Sigmoid colon (tissue), 4 donors: ENCODE data around the gene PEX14.

Source experiments
- POLR2A ChIP-seq, 2 donors: fragments of 450-650 bp; IDR thresholded peaks; one replicate each; pipeline ENCODE4 v1.6.1; 2016; ENCODE audit warnings: antibody characterized with exemption in 2 of 2, mild to moderate bottlenecking in 2 of 2, moderate library complexity in 2 of 2
- POLR2AphosphoS5 ChIP-seq, 4 donors: sonication (generic); formaldehyde crosslinking; IDR thresholded peaks; one replicate each; pipeline ENCODE4 v1.6.1; 2017; ENCODE audit warnings: antibody characterized with exemption in 4 of 4
- TF ChIP-seq, protein P1 (sequence below), 4 experiments: fragments of 450-650 bp in 3 of 4; fragments of 200-600 bp in 1 of 4; IDR thresholded peaks; one replicate each; pipeline ENCODE4 v1.5.1; 2016 to 2019; ENCODE audit warnings: antibody characterized with exemption in 4 of 4, mild to moderate bottlenecking in 3 of 4, moderate library complexity in 2 of 4

DNA sequence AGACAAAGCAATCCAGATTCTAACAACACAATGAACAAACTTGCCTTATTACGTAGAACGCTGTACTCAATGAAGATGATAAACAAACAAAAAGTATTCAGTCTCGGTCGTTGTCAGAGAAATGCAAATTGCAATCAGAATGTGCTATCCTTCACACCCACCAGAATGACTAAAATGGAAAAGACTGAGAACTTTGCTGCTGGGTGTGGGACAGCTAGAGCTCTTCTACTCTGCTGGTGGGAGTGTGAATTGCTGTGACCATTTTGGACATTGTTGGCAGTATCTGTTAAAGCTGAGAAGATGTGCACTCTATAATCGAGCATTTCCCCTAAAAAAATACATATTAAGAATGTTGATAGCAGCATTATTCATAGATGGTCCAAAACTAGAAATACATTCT lies 111.4 kb downstream of the PEX14 start:
- TF ChIP-seq, protein P1, sequence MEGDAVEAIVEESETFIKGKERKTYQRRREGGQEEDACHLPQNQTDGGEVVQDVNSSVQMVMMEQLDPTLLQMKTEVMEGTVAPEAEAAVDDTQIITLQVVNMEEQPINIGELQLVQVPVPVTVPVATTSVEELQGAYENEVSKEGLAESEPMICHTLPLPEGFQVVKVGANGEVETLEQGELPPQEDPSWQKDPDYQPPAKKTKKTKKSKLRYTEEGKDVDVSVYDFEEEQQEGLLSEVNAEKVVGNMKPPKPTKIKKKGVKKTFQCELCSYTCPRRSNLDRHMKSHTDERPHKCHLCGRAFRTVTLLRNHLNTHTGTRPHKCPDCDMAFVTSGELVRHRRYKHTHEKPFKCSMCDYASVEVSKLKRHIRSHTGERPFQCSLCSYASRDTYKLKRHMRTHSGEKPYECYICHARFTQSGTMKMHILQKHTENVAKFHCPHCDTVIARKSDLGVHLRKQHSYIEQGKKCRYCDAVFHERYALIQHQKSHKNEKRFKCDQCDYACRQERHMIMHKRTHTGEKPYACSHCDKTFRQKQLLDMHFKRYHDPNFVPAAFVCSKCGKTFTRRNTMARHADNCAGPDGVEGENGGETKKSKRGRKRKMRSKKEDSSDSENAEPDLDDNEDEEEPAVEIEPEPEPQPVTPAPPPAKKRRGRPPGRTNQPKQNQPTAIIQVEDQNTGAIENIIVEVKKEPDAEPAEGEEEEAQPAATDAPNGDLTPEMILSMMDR (IDR thresholded peaks at IDR 0.05) = no peak
- no peak for TF ChIP-seq POLR2AphosphoS5 (IDR thresholded peaks at IDR 0.05)
- no peak for TF ChIP-seq POLR2A (IDR thresholded peaks at IDR 0.05)
